ENCODE results near the gene LACRT. TPM values are rescaled to one million over a fixed set of nuclear protein-coding genes. Genes with fewer than 3 reads are reported as not detected.

Gene LACRT
- polyA plus RNA-seq, 1 of the 3 experiments (the other 2 are of a cell fraction) = not detected

GRCh38 chr12:54593135-54593534, 41.6 kb downstream of the LACRT start:
- Histone ChIP-seq H3K79me2 (ENCODE audit: insufficient read depth) (no peaks in the 10 kb centered on the region), H3K9me2 (no peaks in the 10 kb centered on the region), H3K27me3 (ENCODE audit: insufficient read depth) (peaks cover 66% of the 10 kb centered on the region), H3K36me3 (replicated peaks in 1 of 2; ENCODE audit: control insufficient read depth in 1 of 2, insufficient read depth in 2 of 2, low read length in 1 of 2) (no peaks in the 10 kb centered on the region), H4K20me1 (ENCODE audit: insufficient read depth) (no peaks in the 10 kb centered on the region), H3K9ac (no peak overlapping the region), H3K4me2 (no peak overlapping the region), H3F3A (replicated peaks; ENCODE audit: insufficient read depth) (no peaks in the 10 kb centered on the region), H3K27ac (ENCODE audit: low read depth in 2 of 2, low read length in 1 of 2) (no peak overlapping the region), H3K4me3 (ENCODE audit: low read depth in 2 of 2, low read length in 1 of 2) (no peak overlapping the region), H3K9me3 (no peaks in the 10 kb centered on the region), H2AFZ (ENCODE audit: low read depth) (no peak overlapping the region), H3K4me1 (ENCODE audit: control insufficient read depth in 1 of 2, insufficient read depth in 2 of 2, low read depth in 1 of 2, low read length in 1 of 2) (no peaks in the 10 kb centered on the region)
- ChIA-PET CTCF (interaction anchor here (1.5 to 1.6 kb wide), 2 partner anchors 9 to 14 kb away, joined by 5 to 9 read pairs; no protein-coding TSS in a partner anchor), POLR2A (no interaction called here)
- 28% methylated on average over 4 of the region's 4 CpGs for WGBS (ENCODE audit: low lambda C conversion rate)
- no peak for TF ChIP-seq REST (IDR thresholded peaks at IDR 0.05; ENCODE audit: low read depth, low read length)
- DNase-seq = no peak

GRCh38 chr12:54592316-54592715, 42.4 kb downstream of the LACRT start:
- Histone ChIP-seq H4K20me1 (ENCODE audit: insufficient read depth) (no peaks in the 10 kb centered on the region), H3K4me1 (ENCODE audit: control insufficient read depth in 1 of 2, insufficient read depth in 2 of 2, low read depth in 1 of 2, low read length in 1 of 2) (no peaks in the 10 kb centered on the region), H3K4me2 (no peak overlapping the region), H3F3A (replicated peaks; ENCODE audit: insufficient read depth) (no peaks in the 10 kb centered on the region), H3K79me2 (ENCODE audit: insufficient read depth) (no peaks in the 10 kb centered on the region), H3K9ac (no peak overlapping the region), H3K4me3 (ENCODE audit: low read depth in 2 of 2, low read length in 1 of 2) (no peak overlapping the region), H3K27me3 (ENCODE audit: insufficient read depth) (peaks cover 68% of the 10 kb centered on the region), H3K9me3 (no peaks in the 10 kb centered on the region), H3K36me3 (replicated peaks in 1 of 2; ENCODE audit: control insufficient read depth in 1 of 2, insufficient read depth in 2 of 2, low read length in 1 of 2) (no peaks in the 10 kb centered on the region), H2AFZ (ENCODE audit: low read depth) (no peak overlapping the region), H3K9me2 (no peaks in the 10 kb centered on the region), H3K27ac (ENCODE audit: low read depth in 2 of 2, low read length in 1 of 2) (no peak overlapping the region)
- POLR2A ChIA-PET = no interaction called here
- WGBS (ENCODE audit: low lambda C conversion rate) = 0% methylated on average over 2 of the region's 2 CpGs
- DNase-seq = no peak
- CTCF ChIA-PET = interaction anchor here (1.2 to 1.6 kb wide), 3 partner anchors 10 to 13 kb away, joined by 3 to 9 read pairs (median 5); no protein-coding TSS in a partner anchor
- TF ChIP-seq EP300 (IDR thresholded peaks at IDR 0.05; ENCODE audit: borderline replicate concordance in 1 of 2, low read depth in 1 of 2, low read length in 1 of 2) = no peak
- no peak for TF ChIP-seq TEAD4 (IDR thresholded peaks at IDR 0.05; ENCODE audit: borderline replicate concordance, insufficient read depth)
- no peak for TF ChIP-seq MAX (IDR thresholded peaks at IDR 0.05; ENCODE audit: low read depth)
- no peak for TF ChIP-seq JUND (IDR thresholded peaks at IDR 0.05)
- no peak for TF ChIP-seq PBX3 (IDR thresholded peaks at IDR 0.05)
- no peak for TF ChIP-seq CTCF (IDR thresholded peaks at IDR 0.05)
- no peak for TF ChIP-seq IRF3 (IDR thresholded peaks at IDR 0.05; ENCODE audit: low read depth, low read length)
- no peak for TF ChIP-seq ELF1 (IDR thresholded peaks at IDR 0.05)
- TF ChIP-seq REST (IDR thresholded peaks at IDR 0.05; ENCODE audit: low read depth, low read length) = no peak
- no peak for TF ChIP-seq RXRA (IDR thresholded peaks at IDR 0.05; ENCODE audit: borderline replicate concordance, low read depth)
- TF ChIP-seq USF1 (IDR thresholded peaks at IDR 0.05; ENCODE audit: borderline replicate concordance, low read depth) = no peak
- TF ChIP-seq MXI1 (IDR thresholded peaks at IDR 0.05; ENCODE audit: low read depth, low read length) = no peak
- no peak for TF ChIP-seq GABPA (IDR thresholded peaks at IDR 0.05; ENCODE audit: low read depth)
- TF ChIP-seq CHD2 (IDR thresholded peaks at IDR 0.05; ENCODE audit: low read length, partially characterized antibody) = no peak

All from SK-N-SH (cell line).